B cell (primary cell): ENCODE measurements around the gene SELP. TPM values are rescaled to one million over a fixed set of nuclear protein-coding genes. Genes with fewer than 3 reads are reported as not detected.

Experiments
- ATAC-seq: fragments of 200-7000 bp; cut with Tn5 transposase; one replicate; pipeline ENCODE4 v1.10.0; 2021; ENCODE audit warnings: low read depth, mild to moderate bottlenecking, moderate number of reproducible peaks, moderate library complexity
- CTCF ChIA-PET: fragments of 350-600 bp; sonication (Branson Sonifier 250); formaldehyde crosslinking; loops from one replicate; lab custom pipeline; 2021; ENCODE audit warnings: antibody characterized with exemption, inconsistent platforms; lab: Charles Lee
- POLR2A ChIA-PET: fragments of 350-600 bp; sonication (Branson Sonifier 250); formaldehyde crosslinking; loops from one replicate; lab custom pipeline; 2021; ENCODE audit warnings: antibody characterized with exemption; lab: Charles Lee
- DNase-seq: peaks from one replicate; pipeline ENCODE4 v3.0.0; 2013
- H2AFZ ChIP-seq: 2 replicates; pipeline ENCODE4 v1.6.1; 2012; ENCODE audit warnings: mild to moderate bottlenecking, low read depth, low read length; ENCODE audit not compliant: insufficient read depth, poor library complexity, severe bottlenecking
- H3K27ac ChIP-seq, 2 donors: 1 replicate in 1 of 2; 2 replicates in 1 of 2; pipeline ENCODE4 v1.5.1; 2012 to 2013; ENCODE audit warnings: low read length in 2 of 2, mild to moderate bottlenecking in 2 of 2, moderate library complexity in 1 of 2
- H3K27me3 ChIP-seq, 4 experiments: fragments of 200-600 bp in 1 of 4; sonication (generic) in 1 of 4; replicated peaks in 1 of 4; 1 replicate in 2 of 4; 2 replicates in 2 of 4; pipeline versions ENCODE4 v1.6.1 to v1.7.0; 2013 to 2016; ENCODE audit warnings: low read length in 3 of 4, mild to moderate bottlenecking in 2 of 4, mixed read lengths in 1 of 4, moderate library complexity in 1 of 4; ENCODE audit not compliant: insufficient read depth in 4 of 4, control insufficient read depth in 3 of 4; ENCODE audit errors: control extremely low read depth in 1 of 4
- H3K36me3 ChIP-seq, 2 experiments: replicated peaks in 1 of 2; 1 replicate in 1 of 2; 2 replicates in 1 of 2; pipeline versions ENCODE4 v1.6.1 to v1.7.1; 2013; ENCODE audit warnings: low read length in 1 of 2; ENCODE audit not compliant: insufficient read depth in 2 of 2, control insufficient read depth in 1 of 2; ENCODE audit errors: control extremely low read depth in 1 of 2, extremely low read depth in 1 of 2
- H3K4me1 ChIP-seq, 2 donors: fragments of 200-600 bp in 1 of 2; sonication (generic) in 1 of 2; 1 replicate in 1 of 2; 2 replicates in 1 of 2; pipeline versions ENCODE4 v1.5.1 to v1.6.1; 2013 to 2017; ENCODE audit warnings: low read length in 2 of 2; ENCODE audit not compliant: control insufficient read depth in 2 of 2, insufficient read depth in 2 of 2
- H3K4me2 ChIP-seq: replicated peaks from 2 replicates; pipeline ENCODE3; 2012; ENCODE audit warnings: mild to moderate bottlenecking, low read depth, low read length; ENCODE audit not compliant: poor library complexity, severe bottlenecking
- H3K4me3 ChIP-seq, 5 experiments: fragments of 200-600 bp in 1 of 5; sonication (generic) in 1 of 5; 1 replicate in 3 of 5; 2 replicates in 2 of 5; pipeline versions ENCODE4 v1.5.1 to v1.7.0; 2011 to 2016; ENCODE audit warnings: low read length in 4 of 5, mild to moderate bottlenecking in 4 of 5, low read depth in 2 of 5, control low read depth in 1 of 5, moderate library complexity in 1 of 5; ENCODE audit not compliant: insufficient read depth in 1 of 5; ENCODE audit errors: control extremely low read depth in 1 of 5, extremely low read depth in 1 of 5
- H3K79me2 ChIP-seq: fragments of 200-600 bp; sonication (generic); one replicate; pipeline ENCODE4 v1.6.0; 2016; ENCODE audit warnings: low read length; ENCODE audit not compliant: control insufficient read depth, insufficient read depth
- H3K9ac ChIP-seq: fragments of 200-600 bp; sonication (generic); 2 replicates; pipeline ENCODE4 v1.6.1; 2017; ENCODE audit warnings: mild to moderate bottlenecking, low read length, moderate library complexity
- H3K9me3 ChIP-seq, 3 donors: one replicate each; pipeline versions ENCODE4 v1.6.1 to v1.7.1; 2013; ENCODE audit warnings: low read length in 2 of 3; ENCODE audit not compliant: control insufficient read depth in 2 of 3, insufficient read depth in 1 of 3; ENCODE audit errors: control extremely low read depth in 1 of 3
- H4K20me1 ChIP-seq: 2 replicates; pipeline ENCODE4 v1.6.0; 2012; ENCODE audit warnings: mild to moderate bottlenecking, low read length; ENCODE audit not compliant: insufficient read depth, control insufficient read depth, poor library complexity, severe bottlenecking
- H3K27ac Mint-ChIP-seq: one replicate; pipeline ENCODE4 v1.8.0; 2021; ENCODE audit warnings: mixed read lengths
- H3K27me3 Mint-ChIP-seq: one replicate; pipeline ENCODE4 v1.8.0; 2021; ENCODE audit warnings: mixed read lengths
- H3K4me1 Mint-ChIP-seq: one replicate; pipeline ENCODE4 v1.8.0; 2021; ENCODE audit warnings: mixed read lengths
- H3K4me3 Mint-ChIP-seq: one replicate; pipeline ENCODE4 v1.8.0; 2021; ENCODE audit warnings: mixed read lengths
- H3K9me3 Mint-ChIP-seq: one replicate; pipeline ENCODE4 v1.8.0; 2022; ENCODE audit warnings: mixed read lengths; ENCODE audit not compliant: insufficient read depth
- CTCF ChIP-seq: fragments of 200-600 bp; IDR thresholded peaks from one replicate; pipeline ENCODE4 v1.8.0; 2022; ENCODE audit warnings: antibody characterized with exemption, mild to moderate bottlenecking
- EZH2 ChIP-seq: IDR thresholded peaks from 2 replicates; pipeline ENCODE4 v1.6.1; 2012; ENCODE audit warnings: borderline replicate concordance, low read depth, mild to moderate bottlenecking, moderate library complexity, low read length; ENCODE audit not compliant: insufficient read depth, poor library complexity, severe bottlenecking
- WGBS: methylation state at CpG from one replicate; pipeline ENCODE4 v1.1.5; 2013; ENCODE audit warnings: missing lambda C conversion rate; ENCODE audit not compliant: insufficient coverage; 5-methylcytosine and 5-hydroxymethylcytosine counted together
- intact Hi-C: fragments of 100-400 bp; cut with micrococcal nuclease; formaldehyde crosslinking; loops from one replicate; pipeline ENCODE4 v1.10.0; 2022
- polyA plus RNA-seq: library from polyadenylated mRNA; depleted of rRNA; stranded (reverse); fragments of >200 nt; gene quantifications from 2 replicates; pipeline ENCODE4 v1.2.3, GENCODE V29; 2012
- total RNA-seq, 2 donors: library from RNA; stranded (reverse); fragments of 120-200 nt in 1 of 2; gene quantifications; 1 replicate in 1 of 2; 2 replicates in 1 of 2; pipeline versions ENCODE4 v1.2.3 to v1.2.4, GENCODE V29; 2013 to 2022

SELP gene
- total and polyA plus RNA-seq, 2 donors (not counting 1 experiment from before 2014, with no cell fraction given), result 0.99 to 1.9 TPM

- H3K27ac ChIP-seq, result no peak overlapping the region
- no peaks in the 10 kb centered on the region for H4K20me1 ChIP-seq
- Mint-ChIP-seq H3K9me3 (no peaks in the 10 kb centered on the region), H3K27me3 (no peaks in the 10 kb centered on the region), H3K4me3 (no peak overlapping the region), H3K27ac (no peak overlapping the region), H3K4me1 (peaks cover 25% of the 10 kb centered on the region)
- ChIA-PET POLR2A (interaction anchor here (0.7 kb wide), 1 partner anchor 71 kb away, joined by 6 read pairs; no protein-coding TSS in a partner anchor), CTCF (interaction anchor here (1.8 kb wide), 1 partner anchor 104 kb away, joined by 5 read pairs; no protein-coding TSS in a partner anchor)
- no peak overlapping the region for H3K4me3 ChIP-seq
- H3K27me3 ChIP-seq, result no peaks in the 10 kb centered on the region
- H3K4me2 ChIP-seq, result no peak overlapping the region
- no peaks in the 10 kb centered on the region for H3K36me3 ChIP-seq
- TF ChIP-seq CTCF (no peak), EZH2 (no peak)
- H3K9me3 ChIP-seq, result no peaks in the 10 kb centered on the region
- no peak overlapping the region for H3K9ac ChIP-seq
- no peak for DNase-seq
- H2AFZ ChIP-seq, result no peak overlapping the region
- intact Hi-C loops, result loop anchor here (5.0 kb wide), 1 partner anchor 44 kb away; no protein-coding TSS in a partner anchor
- no peak for ATAC-seq
- H3K79me2 ChIP-seq, result no peaks in the 10 kb centered on the region
- WGBS, result no CpG with 5 or more reads among the region's 4 CpGs
- peaks cover 23% of the 10 kb centered on the region in 2 donors for H3K4me1 ChIP-seq
Observed at GRCh38 chr1:169608226-169608625, 21.7 kb downstream of the SELP start.

GRCh38 chr1:169604781-169605560, 25.0 kb downstream of the SELP start:
- Histone ChIP-seq H3K27ac (peak overlapping the region; percentile 17 to 45), H2AFZ (peak overlapping the region; percentile 60), H3K4me3 (peak overlapping the region in 1 of 5 experiments; percentile 26), H3K9ac (peak overlapping the region; percentile 6), H3K4me1 (peaks cover 44 to 45% of the 10 kb centered on the region in 2 donors), H3K9me3 (no peaks in the 10 kb centered on the region), H4K20me1 (no peaks in the 10 kb centered on the region), H3K79me2 (no peaks in the 10 kb centered on the region), H3K27me3 (no peaks in the 10 kb centered on the region), H3K4me2 (peak overlapping the region; percentile 55), H3K36me3 (no peaks in the 10 kb centered on the region)
- DNase-seq (peak; percentile 55), ATAC-seq (peak; percentile 77)
- Mint-ChIP-seq H3K4me3 (peak overlapping the region; percentile 63), H3K27me3 (no peaks in the 10 kb centered on the region), H3K27ac (peak overlapping the region; percentile 86), H3K9me3 (no peaks in the 10 kb centered on the region), H3K4me1 (peaks cover 48% of the 10 kb centered on the region)
- TF ChIP-seq CTCF, result no peak
- TF ChIP-seq EZH2, result no peak
- ChIA-PET CTCF (interaction anchor here (0.7 to 6.7 kb wide), 6 partner anchors 77 to 205 kb away, joined by 3 to 340 read pairs (median 3); no protein-coding TSS in a partner anchor), POLR2A (no interaction called here)
- WGBS, result 31% methylated on average over 3 of the region's 5 CpGs
- intact Hi-C loops, result loop anchor here (5.0 kb wide), 2 partner anchors 47 to 187 kb away; partner anchors contain the start of gene METTL18
